Activated CD8-positive, alpha-beta T cell treated with anti-CD3 and anti-CD28 coated beads for 36 hours (primary cell): ENCODE measurements around the gene KCNIP4. TPM values are rescaled to one million over a fixed set of nuclear protein-coding genes. Genes with fewer than 3 reads are reported as not detected.

Experiments
- ATAC-seq: fragments of 200-7000 bp; cut with Tn5 transposase; one replicate; pipeline ENCODE4 v1.10.0; 2021; ENCODE audit warnings: mild to moderate bottlenecking, moderate library complexity
- CTCF ChIA-PET: fragments of 350-600 bp; sonication (Branson Sonifier 250); formaldehyde crosslinking; loops from one replicate; lab custom pipeline; 2021; ENCODE audit warnings: antibody characterized with exemption; lab: Charles Lee
- POLR2A ChIA-PET: fragments of 350-600 bp; sonication (Branson Sonifier 250); formaldehyde crosslinking; loops from one replicate; lab custom pipeline; 2021; ENCODE audit warnings: antibody characterized with exemption; lab: Charles Lee
- DNase-seq: peaks from one replicate; pipeline ENCODE4 v3.0.0-alpha.2; 2020
- H3K27ac Mint-ChIP-seq: one replicate; pipeline ENCODE4 v1.8.0; 2021; ENCODE audit warnings: mild to moderate bottlenecking, mixed read lengths
- H3K27me3 Mint-ChIP-seq: one replicate; pipeline ENCODE4 v1.8.0; 2021; ENCODE audit warnings: mixed read lengths
- H3K36me3 Mint-ChIP-seq: one replicate; pipeline ENCODE4 v1.8.0; 2021; ENCODE audit warnings: low read depth, mixed read lengths
- H3K4me1 Mint-ChIP-seq: one replicate; pipeline ENCODE4 v1.8.0; 2021; ENCODE audit warnings: low read depth, mixed read lengths
- H3K4me3 Mint-ChIP-seq: one replicate; pipeline ENCODE4 v1.8.0; 2021; ENCODE audit warnings: mild to moderate bottlenecking, moderate library complexity, mixed read lengths
- H3K9me3 Mint-ChIP-seq: one replicate; pipeline ENCODE4 v1.8.0; 2021; ENCODE audit warnings: mixed read lengths
- intact Hi-C: fragments of 100-400 bp; cut with micrococcal nuclease; formaldehyde crosslinking; loops from one replicate; pipeline ENCODE4 v1.10.0; 2022
- total RNA-seq, 2 experiments: library from RNA; stranded (reverse); gene quantifications; one replicate each; pipeline ENCODE4 v1.2.3, GENCODE V29; 2021
- TF ChIP-seq, protein P1 (sequence below): fragments of 200-600 bp; IDR thresholded peaks from one replicate; pipeline ENCODE4 v1.8.0; 2022; ENCODE audit warnings: antibody characterized with exemption, mild to moderate bottlenecking

KCNIP4 gene
- total RNA-seq, 2 experiments from 2014 or later: not detected

DNA sequence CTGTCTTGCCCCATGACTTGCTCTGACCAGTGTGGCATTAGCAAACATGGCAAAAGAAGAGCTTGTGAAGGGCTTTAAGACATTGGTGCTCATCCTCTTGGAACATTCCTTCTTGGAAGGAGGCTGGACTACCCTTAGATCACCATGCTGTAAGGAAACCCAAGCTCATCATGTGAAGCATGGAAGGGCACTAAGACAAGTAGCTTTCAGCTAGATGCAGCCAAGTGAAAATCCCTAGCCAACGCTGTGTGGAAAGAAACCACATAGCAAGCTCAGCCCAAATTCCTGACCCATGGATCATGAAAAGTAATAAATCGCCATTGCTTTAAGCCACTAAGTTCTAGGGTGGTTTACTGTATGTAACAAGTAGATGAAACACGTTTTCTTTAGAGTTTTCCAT is 1260.7 kb downstream of the KCNIP4 start:
- H3K36me3 Mint-ChIP-seq: no peaks in the 10 kb centered on the region
- no peaks in the 10 kb centered on the region for H3K9me3 Mint-ChIP-seq
- no peak overlapping the region for H3K4me3 Mint-ChIP-seq
- ChIA-PET POLR2A (no interaction called here), CTCF (interaction anchor here (0.7 to 3.7 kb wide), 3 partner anchors 11 to 293 kb away, joined by 4 to 23 read pairs (median 5); partner anchors contain the start of gene PACRGL)
- ATAC-seq (no peak), DNase-seq (no peak)
- TF ChIP-seq, protein P1, sequence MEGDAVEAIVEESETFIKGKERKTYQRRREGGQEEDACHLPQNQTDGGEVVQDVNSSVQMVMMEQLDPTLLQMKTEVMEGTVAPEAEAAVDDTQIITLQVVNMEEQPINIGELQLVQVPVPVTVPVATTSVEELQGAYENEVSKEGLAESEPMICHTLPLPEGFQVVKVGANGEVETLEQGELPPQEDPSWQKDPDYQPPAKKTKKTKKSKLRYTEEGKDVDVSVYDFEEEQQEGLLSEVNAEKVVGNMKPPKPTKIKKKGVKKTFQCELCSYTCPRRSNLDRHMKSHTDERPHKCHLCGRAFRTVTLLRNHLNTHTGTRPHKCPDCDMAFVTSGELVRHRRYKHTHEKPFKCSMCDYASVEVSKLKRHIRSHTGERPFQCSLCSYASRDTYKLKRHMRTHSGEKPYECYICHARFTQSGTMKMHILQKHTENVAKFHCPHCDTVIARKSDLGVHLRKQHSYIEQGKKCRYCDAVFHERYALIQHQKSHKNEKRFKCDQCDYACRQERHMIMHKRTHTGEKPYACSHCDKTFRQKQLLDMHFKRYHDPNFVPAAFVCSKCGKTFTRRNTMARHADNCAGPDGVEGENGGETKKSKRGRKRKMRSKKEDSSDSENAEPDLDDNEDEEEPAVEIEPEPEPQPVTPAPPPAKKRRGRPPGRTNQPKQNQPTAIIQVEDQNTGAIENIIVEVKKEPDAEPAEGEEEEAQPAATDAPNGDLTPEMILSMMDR: no peak
- H3K27me3 Mint-ChIP-seq: peaks cover 10% of the 10 kb centered on the region
- intact Hi-C loops: loop anchor here (10.0 kb wide), 1 partner anchor 2003 kb away; no protein-coding TSS in a partner anchor
- H3K4me1 Mint-ChIP-seq: no peaks in the 10 kb centered on the region
- no peak overlapping the region for H3K27ac Mint-ChIP-seq

DNA sequence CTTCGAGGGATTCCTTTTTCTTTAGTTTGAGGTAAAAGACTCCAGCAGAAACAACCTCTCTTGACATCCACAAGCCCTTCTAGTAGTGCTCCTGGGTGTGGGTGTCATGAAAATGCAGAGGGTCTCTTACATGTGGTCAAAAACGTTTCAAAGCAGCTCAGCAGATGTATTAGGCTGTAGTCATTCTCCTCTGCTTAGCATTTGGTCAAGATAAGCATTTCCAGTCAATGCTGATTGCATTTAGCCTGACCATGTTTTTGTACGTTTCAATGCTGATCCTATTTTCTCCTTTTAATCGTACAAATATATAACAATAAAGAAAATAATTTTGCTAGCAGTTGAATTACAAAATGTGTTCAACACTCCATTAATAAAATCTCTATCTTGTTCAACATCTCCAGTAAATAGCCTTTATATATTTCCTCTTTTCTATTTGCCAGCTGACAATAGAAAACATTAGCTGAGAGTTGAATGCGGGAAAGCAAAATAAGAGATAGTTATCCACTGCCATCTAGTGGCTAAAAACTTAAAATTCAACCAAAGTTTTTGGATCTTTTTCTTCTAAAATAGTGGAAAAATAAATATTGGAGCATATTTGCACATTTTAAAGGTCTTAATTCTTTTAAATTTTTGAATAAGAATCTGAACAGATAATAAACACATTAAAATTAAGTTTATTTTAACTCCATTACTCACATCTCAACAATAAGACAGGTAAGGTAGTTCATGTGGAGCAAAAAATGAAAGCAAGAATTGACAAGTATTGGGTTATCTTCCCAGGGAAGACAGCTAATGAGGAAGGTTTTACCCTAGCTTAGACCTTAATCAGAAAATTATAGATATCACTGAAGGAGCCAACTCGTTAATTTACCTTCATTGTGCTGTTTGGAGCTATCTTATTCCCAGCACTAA is 1263.5 kb downstream of the KCNIP4 start:
- TF ChIP-seq, protein P1: peak; percentile 89
- Mint-ChIP-seq H3K4me1 (no peaks in the 10 kb centered on the region), H3K36me3 (no peaks in the 10 kb centered on the region), H3K9me3 (no peaks in the 10 kb centered on the region), H3K4me3 (no peak overlapping the region), H3K27ac (no peak overlapping the region), H3K27me3 (peaks cover 6% of the 10 kb centered on the region)
- intact Hi-C loops: loop anchor here (10.0 kb wide), 1 partner anchor 2000 kb away; no protein-coding TSS in a partner anchor
- no peak for ATAC-seq
- ChIA-PET POLR2A (no interaction called here), CTCF (interaction anchor here (0.6 to 3.7 kb wide), 20 partner anchors 9 to 374 kb away, joined by 3 to 23 read pairs (median 4); partner anchors contain the start of gene PACRGL)
- no peak for DNase-seq

DNA sequence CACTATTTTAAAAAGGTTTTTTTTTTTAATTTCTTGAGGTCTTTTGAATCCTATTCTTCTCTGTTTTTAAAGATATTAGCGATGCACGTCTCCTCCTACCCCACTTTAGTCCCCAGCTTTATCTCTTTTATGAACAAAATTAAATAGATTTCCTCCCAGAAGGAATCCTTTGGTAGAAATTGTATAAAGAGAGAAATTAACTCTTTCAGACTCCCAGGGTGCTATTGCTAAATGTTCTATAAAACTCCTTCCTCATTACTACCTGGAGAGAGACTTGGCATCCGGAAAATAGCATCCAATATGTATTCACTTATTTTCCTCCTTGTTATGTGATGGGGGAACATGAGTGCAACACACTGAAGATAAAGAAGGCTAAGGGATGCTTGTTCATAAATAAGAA is 1264.8 kb downstream of the KCNIP4 start:
- peaks cover 6% of the 10 kb centered on the region for H3K27me3 Mint-ChIP-seq
- H3K9me3 Mint-ChIP-seq: no peaks in the 10 kb centered on the region
- no peak overlapping the region for H3K4me3 Mint-ChIP-seq
- H3K27ac Mint-ChIP-seq: no peak overlapping the region
- H3K36me3 Mint-ChIP-seq: no peaks in the 10 kb centered on the region
- intact Hi-C loops: loop anchor here (1.0 to 10.0 kb wide), 2 partner anchors 264 to 1999 kb away; no protein-coding TSS in a partner anchor
- ChIA-PET POLR2A (no interaction called here), CTCF (interaction anchor here (0.8 to 2.0 kb wide), 4 partner anchors 262 to 289 kb away, joined by 3 to 18 read pairs (median 6); no protein-coding TSS in a partner anchor)
- ATAC-seq (no peak), DNase-seq (no peak)
- TF ChIP-seq, protein P1: no peak
- H3K4me1 Mint-ChIP-seq: no peaks in the 10 kb centered on the region

DNA sequence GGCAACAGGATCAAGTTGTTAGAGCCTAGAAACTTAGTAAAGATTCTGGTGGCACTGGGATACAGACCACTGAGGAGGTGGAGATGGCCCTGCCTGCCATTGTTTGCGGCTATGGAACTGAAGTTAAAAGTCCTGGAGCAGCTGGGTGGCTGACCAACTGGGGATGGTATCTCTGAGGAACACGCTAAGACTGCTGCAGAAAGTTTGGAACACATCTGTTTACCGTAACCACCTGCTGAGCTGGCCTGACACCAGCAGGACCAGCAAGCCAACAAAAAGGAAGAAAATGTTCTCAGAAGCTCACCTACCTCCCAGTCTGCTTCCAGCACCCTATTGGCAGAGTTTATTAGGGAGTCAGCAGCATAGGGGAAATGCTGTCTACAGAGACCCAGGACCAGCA is 1265.7 kb downstream of the KCNIP4 start:
- no peak overlapping the region for H3K4me3 Mint-ChIP-seq
- TF ChIP-seq, protein P1: no peak
- no peaks in the 10 kb centered on the region for H3K9me3 Mint-ChIP-seq
- ATAC-seq (no peak), DNase-seq (no peak)
- ChIA-PET CTCF (interaction anchor here (0.8 to 1.5 kb wide), 3 partner anchors 261 to 288 kb away, joined by 3 to 6 read pairs (median 5); no protein-coding TSS in a partner anchor), POLR2A (no interaction called here)
- H3K36me3 Mint-ChIP-seq: no peaks in the 10 kb centered on the region
- H3K27me3 Mint-ChIP-seq: peaks cover 6% of the 10 kb centered on the region
- intact Hi-C loops: loop anchor here (1.0 to 10.0 kb wide), 2 partner anchors 264 to 1998 kb away; no protein-coding TSS in a partner anchor
- H3K27ac Mint-ChIP-seq: no peak overlapping the region
- no peaks in the 10 kb centered on the region for H3K4me1 Mint-ChIP-seq
